ENCODE measurements around the gene ADAMTS17.

- no peak for TF ChIP-seq CTCF (IDR thresholded peaks at IDR 0.05; ENCODE audit: low read depth, low read length)
- no peak for TF ChIP-seq EZH2phosphoT487 (IDR thresholded peaks at IDR 0.05; ENCODE audit: low read depth)
These were observed 225.2 kb downstream of the ADAMTS17 start for GRCh38 chr15:100116416-100117190.

All from OCI-LY3 (cell line).